IMR-90 (cell line): ENCODE measurements around the gene CALCOCO2. TPM values are rescaled to one million over a fixed set of nuclear protein-coding genes. Genes with fewer than 3 reads are reported as not detected.

ENCODE experiments used
- ATAC-seq: fragments of 200-7000 bp; cut with Tn5 transposase; 2 replicates; pipeline ENCODE4 v1.9.1; 2020; ENCODE audit warnings: low read depth, mild to moderate bottlenecking, moderate library complexity
- BruUV-seq: library from RNA; stranded (reverse); fragments of 400-500 nt; replicated peaks from 2 replicates; lab custom pipeline; 2021; lab: Mats Ljungman, UMichigan
- CTCF ChIA-PET: fragments of 300-600 bp; formaldehyde crosslinking; extraction: SDS; loops from one replicate; lab custom pipeline; 2021; ENCODE audit warnings: antibody characterized with exemption; lab: Yijun Ruan, JAX
- POLR2A ChIA-PET: fragments of 300-600 bp; sonication (Branson Sonifier 250); formaldehyde crosslinking; loops from one replicate; lab custom pipeline; 2022; ENCODE audit warnings: antibody characterized with exemption; ENCODE audit not compliant: unreplicated experiment; lab: Charles Lee
- DNase-seq: peaks from one replicate; pipeline ENCODE4 v3.0.0; 2013
- H2AFZ ChIP-seq: replicated peaks from 2 replicates; pipeline ENCODE3; 2013; ENCODE audit warnings: low read length, mild to moderate bottlenecking; ENCODE audit not compliant: poor library complexity
- H2AK5ac ChIP-seq: 2 replicates; pipeline ENCODE4 v1.6.1; 2013; ENCODE audit warnings: low read depth, low read length, inconsistent platforms
- H2AK9ac ChIP-seq: replicated peaks from 2 replicates; pipeline ENCODE3; 2013; ENCODE audit warnings: mild to moderate bottlenecking, low read depth, low read length, moderate library complexity; ENCODE audit not compliant: poor library complexity
- H2BK120ac ChIP-seq: 2 replicates; pipeline ENCODE4 v1.6.1; 2013; ENCODE audit warnings: low read depth, low read length, inconsistent platforms
- H2BK15ac ChIP-seq: 3 replicates; pipeline ENCODE4 v1.6.1; 2013; ENCODE audit warnings: low read depth, low read length, inconsistent platforms
- H2BK20ac ChIP-seq: 2 replicates; pipeline ENCODE4 v1.6.1; 2013; ENCODE audit warnings: low read depth, mild to moderate bottlenecking, inconsistent platforms, low read length, moderate library complexity
- H2BK5ac ChIP-seq: 2 replicates; pipeline ENCODE4 v1.6.1; 2013; ENCODE audit warnings: mild to moderate bottlenecking, low read depth, low read length, inconsistent platforms; ENCODE audit not compliant: poor library complexity, severe bottlenecking
- H3K14ac ChIP-seq: replicated peaks from 2 replicates; pipeline ENCODE4 v1.6.1; 2013; ENCODE audit warnings: low read depth, low read length, inconsistent platforms
- H3K18ac ChIP-seq: 2 replicates; pipeline ENCODE4 v1.6.1; 2013; ENCODE audit warnings: low read depth, low read length, control low read depth
- H3K23ac ChIP-seq: 2 replicates; pipeline ENCODE4 v1.6.1; 2013; ENCODE audit warnings: low read depth, low read length, inconsistent platforms
- H3K27ac ChIP-seq: 2 replicates; pipeline ENCODE4 v1.5.1; 2013; ENCODE audit warnings: mild to moderate bottlenecking, control low read depth, low read length; ENCODE audit not compliant: insufficient read depth
- H3K27me3 ChIP-seq: 2 replicates; pipeline ENCODE4 v1.6.1; 2013; ENCODE audit warnings: low read length; ENCODE audit not compliant: control insufficient read depth, insufficient read depth
- H3K36me3 ChIP-seq: 2 replicates; pipeline ENCODE4 v1.6.1; 2013; ENCODE audit warnings: low read length, mixed read lengths; ENCODE audit not compliant: control insufficient read depth, insufficient read depth
- H3K4ac ChIP-seq: 2 replicates; pipeline ENCODE4 v1.6.1; 2013; ENCODE audit warnings: low read depth, low read length, inconsistent platforms
- H3K4me1 ChIP-seq: 2 replicates; pipeline ENCODE4 v1.6.1; 2013; ENCODE audit warnings: low read length, mixed read lengths; ENCODE audit not compliant: control insufficient read depth, insufficient read depth
- H3K4me2 ChIP-seq: 2 replicates; pipeline ENCODE4 v1.6.1; 2013; ENCODE audit warnings: low read depth, mild to moderate bottlenecking, control low read depth, low read length, moderate library complexity
- H3K4me3 ChIP-seq: 2 replicates; pipeline ENCODE4 v1.5.1; 2013; ENCODE audit warnings: low read depth, mild to moderate bottlenecking, control low read depth, low read length, moderate library complexity; ENCODE audit not compliant: insufficient read depth
- H3K56ac ChIP-seq: 2 replicates; pipeline ENCODE4 v1.6.1; 2013; ENCODE audit warnings: low read length, inconsistent platforms; ENCODE audit not compliant: insufficient read depth; ENCODE audit errors: extremely low read depth
- H3K79me1 ChIP-seq, 2 experiments: 2 replicates each; pipeline ENCODE4 v1.6.1; 2013; ENCODE audit warnings: low read length in 2 of 2, inconsistent platforms in 1 of 2, low read depth in 1 of 2
- H3K9ac ChIP-seq: 2 replicates; pipeline ENCODE4 v1.6.1; 2013; ENCODE audit warnings: low read depth, low read length, control low read depth
- H3K9me1 ChIP-seq: 2 replicates; pipeline ENCODE4 v1.6.1; 2013; ENCODE audit warnings: low read length, inconsistent platforms; ENCODE audit not compliant: insufficient read depth
- H3K9me3 ChIP-seq: 2 replicates; pipeline ENCODE4 v1.6.1; 2013; ENCODE audit warnings: low read length; ENCODE audit not compliant: control insufficient read depth, insufficient read depth
- H4K20me1 ChIP-seq: 2 replicates; pipeline ENCODE4 v1.6.1; 2013; ENCODE audit warnings: low read length, inconsistent platforms; ENCODE audit not compliant: insufficient read depth
- H4K5ac ChIP-seq: 2 replicates; pipeline ENCODE4 v1.6.1; 2013; ENCODE audit warnings: mild to moderate bottlenecking, low read depth, low read length, control low read depth
- H4K8ac ChIP-seq, 2 experiments: 2 replicates each; pipeline ENCODE4 v1.6.1; 2013; ENCODE audit warnings: low read depth in 2 of 2, low read length in 2 of 2, control low read depth in 1 of 2, inconsistent platforms in 1 of 2
- H4K91ac ChIP-seq: 2 replicates; pipeline ENCODE4 v1.6.1; 2013; ENCODE audit warnings: low read depth, low read length, inconsistent platforms; ENCODE audit not compliant: insufficient read depth
- CHD1 ChIP-seq: IDR thresholded peaks from 2 replicates; pipeline ENCODE4 v1.6.1; 2012; ENCODE audit warnings: low read depth, low read length, improper control_type of control experiment
- POLR2A ChIP-seq: IDR thresholded peaks from 2 replicates; pipeline ENCODE4 v1.6.1; 2012; ENCODE audit warnings: mild to moderate bottlenecking, low read depth, low read length
- RCOR1 ChIP-seq: IDR thresholded peaks from 2 replicates; pipeline ENCODE4 v1.6.1; 2012; ENCODE audit warnings: mild to moderate bottlenecking, low read length, improper control_type of control experiment; ENCODE audit not compliant: insufficient replicate concordance
- WGBS, 2 experiments: methylation state at CpG; one replicate each; pipeline versions ENCODE4 v1.1.5 to v1.1.7; 2013; ENCODE audit warnings: missing lambda C conversion rate in 2 of 2; ENCODE audit not compliant: insufficient read length in 1 of 2; ENCODE audit errors: extremely low coverage in 2 of 2; 5-methylcytosine and 5-hydroxymethylcytosine counted together
- dilution Hi-C: fragments of 300-500 bp; cut with HindIII; formaldehyde crosslinking; loops from one replicate; pipeline ENCODE4 v1.14.3; 2018; ENCODE audit warnings: low sequenced_read_pairs; ENCODE audit not compliant: unreplicated experiment
- in situ Hi-C: fragments of 300-500 bp; cut with MboI; formaldehyde crosslinking; loops from 3 replicates; pipeline ENCODE4 v1.14.3; 2019; ENCODE audit warnings: low sequenced_read_pairs, inconsistent platforms, mixed read lengths
- intact Hi-C: fragments of 100-400 bp; cut with micrococcal nuclease; formaldehyde crosslinking; loops from 2 replicates; pipeline ENCODE4 v1.10.0; 2022
- polyA plus RNA-seq, 3 experiments: library from polyadenylated mRNA; depleted of rRNA; stranded (reverse); fragments of >200 nt; gene quantifications; 2 replicates each; pipeline ENCODE4 v1.2.3, GENCODE V29; 2012; ENCODE audit warnings: low replicate concordance in 1 of 3
- total RNA-seq: library from RNA; depleted of rRNA; stranded (reverse); fragments of >200 nt; gene quantifications from 2 replicates; pipeline ENCODE4 v1.2.3, GENCODE V29; 2012
- TF ChIP-seq, protein P1 (sequence below): conservative IDR thresholded peaks from 2 replicates; pipeline ENCODE4 v1.5.1; 2012; ENCODE audit warnings: mild to moderate bottlenecking, low read depth, low read length, improper control_type of control experiment

Gene CALCOCO2
- total and polyA plus RNA-seq, 2 of the 4 experiments (the other 2 are of a cell fraction) = 35.9 to 53.4 TPM

GRCh38 chr17:48873696-48874443 lies 43.0 kb downstream of the CALCOCO2 start:
- no peaks in the 10 kb centered on the region; the same call in 1 of the 2 replicates for H3K4me1 ChIP-seq
- no peak overlapping the region for H2BK20ac ChIP-seq
- WGBS, 2 experiments = no CpG with 5 or more reads among the region's 5 CpGs
- intact Hi-C loops = no loop called here
- H2AFZ ChIP-seq = no peak overlapping the region
- no peak overlapping the region for H3K4me3 ChIP-seq
- H3K4ac ChIP-seq = no peak overlapping the region
- H3K27ac ChIP-seq = no peak overlapping the region
- no peak overlapping the region for H2AK5ac ChIP-seq
- H3K56ac ChIP-seq = no peak overlapping the region
- no peak overlapping the region for H3K18ac ChIP-seq
- dilution Hi-C loops = no loop called here
- no peaks in the 10 kb centered on the region for H3K9me1 ChIP-seq
- no peak overlapping the region for H2BK15ac ChIP-seq
- no peak overlapping the region for H4K8ac ChIP-seq
- H4K5ac ChIP-seq = no peak overlapping the region
- H3K9ac ChIP-seq = no peak overlapping the region
- H2BK120ac ChIP-seq = no peak overlapping the region
- peaks cover 6% of the 10 kb centered on the region for H3K27me3 ChIP-seq
- no peak overlapping the region for H3K4me2 ChIP-seq
- no peak overlapping the region for H3K23ac ChIP-seq
- no peaks in the 10 kb centered on the region for H3K36me3 ChIP-seq
- H3K9me3 ChIP-seq = no peaks in the 10 kb centered on the region
- no TSS peak for BruUV-seq
- TF ChIP-seq CHD1 (no peak), RCOR1 (no peak), POLR2A (no peak)
- TF ChIP-seq, protein P1, sequence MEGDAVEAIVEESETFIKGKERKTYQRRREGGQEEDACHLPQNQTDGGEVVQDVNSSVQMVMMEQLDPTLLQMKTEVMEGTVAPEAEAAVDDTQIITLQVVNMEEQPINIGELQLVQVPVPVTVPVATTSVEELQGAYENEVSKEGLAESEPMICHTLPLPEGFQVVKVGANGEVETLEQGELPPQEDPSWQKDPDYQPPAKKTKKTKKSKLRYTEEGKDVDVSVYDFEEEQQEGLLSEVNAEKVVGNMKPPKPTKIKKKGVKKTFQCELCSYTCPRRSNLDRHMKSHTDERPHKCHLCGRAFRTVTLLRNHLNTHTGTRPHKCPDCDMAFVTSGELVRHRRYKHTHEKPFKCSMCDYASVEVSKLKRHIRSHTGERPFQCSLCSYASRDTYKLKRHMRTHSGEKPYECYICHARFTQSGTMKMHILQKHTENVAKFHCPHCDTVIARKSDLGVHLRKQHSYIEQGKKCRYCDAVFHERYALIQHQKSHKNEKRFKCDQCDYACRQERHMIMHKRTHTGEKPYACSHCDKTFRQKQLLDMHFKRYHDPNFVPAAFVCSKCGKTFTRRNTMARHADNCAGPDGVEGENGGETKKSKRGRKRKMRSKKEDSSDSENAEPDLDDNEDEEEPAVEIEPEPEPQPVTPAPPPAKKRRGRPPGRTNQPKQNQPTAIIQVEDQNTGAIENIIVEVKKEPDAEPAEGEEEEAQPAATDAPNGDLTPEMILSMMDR = no peak
- CTCF ChIA-PET = interaction anchor here (0.6 to 0.8 kb wide), 7 partner anchors 8 to 202 kb away, joined by 3 to 6 read pairs (median 3); no protein-coding TSS in a partner anchor
- H3K14ac ChIP-seq = no peak overlapping the region
- no peak overlapping the region for H4K91ac ChIP-seq
- in situ Hi-C loops = no loop called here
- POLR2A ChIA-PET = interaction anchor here (0.7 kb wide), 1 partner anchor 39 kb away, joined by 4 read pairs; no protein-coding TSS in a partner anchor
- ATAC-seq (peak; percentile 27; the same call in 1 of the 2 replicates), DNase-seq (no peak)
- no peak overlapping the region for H2AK9ac ChIP-seq
- no peak overlapping the region for H2BK5ac ChIP-seq
- H4K20me1 ChIP-seq = no peaks in the 10 kb centered on the region
- no peaks in the 10 kb centered on the region for H3K79me1 ChIP-seq
